Naive thymus-derived CD4-positive, alpha-beta T cell (primary cell): ENCODE data around the gene GZMM. TPM values are rescaled to one million over a fixed set of nuclear protein-coding genes. Genes with fewer than 3 reads are reported as not detected.

Source experiments
- ATAC-seq: fragments of 150-1000 bp; cut with Tn5 transposase; 2 replicates; pipeline ENCODE4 v1.10.0; 2021; ENCODE audit warnings: mild to moderate bottlenecking, moderate library complexity
- CTCF ChIA-PET: fragments of 350-600 bp; sonication (Branson Sonifier 250); formaldehyde crosslinking; loops from one replicate; lab custom pipeline; 2021; ENCODE audit warnings: antibody characterized with exemption; lab: Charles Lee
- POLR2A ChIA-PET: fragments of 350-600 bp; sonication (Branson Sonifier 250); formaldehyde crosslinking; loops from one replicate; lab custom pipeline; 2021; ENCODE audit warnings: antibody characterized with exemption, inconsistent platforms; lab: Charles Lee
- DNase-seq, 9 donors: peaks; one replicate each; pipeline versions ENCODE4 v3.0.0 to v3.0.0-alpha.2; 2020 to 2022; ENCODE audit warnings: mixed read lengths in 1 of 9
- H3K27ac ChIP-seq: one replicate; pipeline ENCODE4 v1.7.0; 2013; ENCODE audit warnings: mild to moderate bottlenecking, low read depth, low read length, moderate library complexity
- H3K27me3 ChIP-seq, 2 donors: one replicate each; pipeline ENCODE4 v1.7.0; 2013; ENCODE audit warnings: low read length in 2 of 2, mild to moderate bottlenecking in 2 of 2, moderate library complexity in 2 of 2; ENCODE audit not compliant: control insufficient read depth in 2 of 2, insufficient read depth in 2 of 2
- H3K36me3 ChIP-seq, 3 experiments: 1 replicate in 2 of 3; 2 replicates in 1 of 3; pipeline ENCODE4 v1.7.0; 2013; ENCODE audit warnings: low read length in 3 of 3, mild to moderate bottlenecking in 3 of 3, moderate library complexity in 1 of 3; ENCODE audit not compliant: insufficient read depth in 3 of 3, control insufficient read depth in 2 of 3
- H3K4me1 ChIP-seq, 2 donors: one replicate each; pipeline ENCODE4 v1.7.0; 2013; ENCODE audit warnings: low read length in 2 of 2, mild to moderate bottlenecking in 2 of 2, moderate library complexity in 1 of 2; ENCODE audit not compliant: control insufficient read depth in 2 of 2, insufficient read depth in 2 of 2
- H3K4me3 ChIP-seq: 2 replicates; pipeline ENCODE4 v1.7.0; 2013; ENCODE audit warnings: mild to moderate bottlenecking, low read length
- H3K9me3 ChIP-seq, 3 experiments: 1 replicate in 2 of 3; 2 replicates in 1 of 3; pipeline ENCODE4 v1.7.0; 2013; ENCODE audit warnings: low read length in 3 of 3; ENCODE audit not compliant: control insufficient read depth in 2 of 3
- H3K27ac Mint-ChIP-seq, 9 donors: one replicate each; pipeline ENCODE4 v1.8.0; 2020 to 2022; ENCODE audit warnings: mixed read lengths in 9 of 9, mild to moderate bottlenecking in 8 of 9, moderate library complexity in 5 of 9, inconsistent platforms in 2 of 9
- H3K27me3 Mint-ChIP-seq, 5 donors: one replicate each; pipeline ENCODE4 v1.8.0; 2021 to 2022; ENCODE audit warnings: mixed read lengths in 5 of 5, mild to moderate bottlenecking in 1 of 5
- H3K36me3 Mint-ChIP-seq, 5 donors: one replicate each; pipeline ENCODE4 v1.8.0; 2020 to 2022; ENCODE audit warnings: mixed read lengths in 5 of 5, mild to moderate bottlenecking in 3 of 5, inconsistent platforms in 1 of 5
- H3K4me1 Mint-ChIP-seq, 7 donors: one replicate each; pipeline ENCODE4 v1.8.0; 2020 to 2022; ENCODE audit warnings: mixed read lengths in 7 of 7, mild to moderate bottlenecking in 3 of 7, inconsistent platforms in 1 of 7
- H3K4me3 Mint-ChIP-seq, 10 donors: one replicate each; pipeline ENCODE4 v1.8.0; 2020 to 2022; ENCODE audit warnings: mild to moderate bottlenecking in 10 of 10, mixed read lengths in 10 of 10, moderate library complexity in 6 of 10, inconsistent platforms in 2 of 10
- H3K9me3 Mint-ChIP-seq, 11 donors: one replicate each; pipeline ENCODE4 v1.8.0; 2020 to 2022; ENCODE audit warnings: mixed read lengths in 11 of 11, mild to moderate bottlenecking in 4 of 11, inconsistent platforms in 1 of 11, moderate library complexity in 1 of 11
- intact Hi-C, 2 donors: fragments of 100-400 bp; cut with micrococcal nuclease; formaldehyde crosslinking; loops; one replicate each; pipeline ENCODE4 v1.15.1; 2023
- polyA plus RNA-seq, 2 donors: library from polyadenylated mRNA; unstranded; fragments of 300-500 nt; fragmentation: Illumina TruSeq; gene quantifications; one replicate each; pipeline ENCODE4 v1.2.3, GENCODE V29; 2021
- total RNA-seq, 6 experiments: library from RNA in 5 of 6; stranded (reverse) in 5 of 6; gene quantifications; 1 replicate in 5 of 6; 2 replicates in 1 of 6; pipeline ENCODE4 v1.2.3 and lab custom pipeline; 2021 to 2026

GZMM gene
- total and polyA plus RNA-seq, 7 experiments from 2014 or later = 30.0 to 181 (median 68.7) TPM

DNA sequence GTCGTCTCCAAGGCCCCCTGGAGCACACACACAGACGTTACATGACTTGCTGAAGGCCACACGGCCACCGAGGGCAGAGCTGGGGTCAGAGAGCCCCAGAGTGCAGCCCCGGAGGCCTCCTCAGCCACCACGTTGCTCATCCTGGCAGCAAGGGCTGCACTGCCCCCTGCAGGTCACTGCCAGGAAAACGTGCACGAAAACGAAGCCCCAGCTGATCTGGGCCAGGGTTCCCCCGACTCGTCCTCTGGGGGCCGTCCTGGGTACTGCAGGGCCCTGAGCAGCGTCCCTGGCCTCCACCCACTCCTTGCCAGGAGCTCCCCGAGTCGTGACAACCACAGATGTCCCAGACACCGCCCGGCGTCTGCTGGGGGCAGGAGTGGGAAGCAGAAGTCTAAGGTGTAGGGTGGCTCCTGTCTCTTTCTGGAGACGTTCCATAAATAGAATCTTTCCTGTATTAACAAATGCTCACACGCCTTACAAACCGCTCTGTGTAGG is 33.2 kb upstream of the GZMM start:
- CTCF ChIA-PET = interaction anchor here (0.6 to 3.9 kb wide), 8 partner anchors 11 to 229 kb away, joined by 3 to 28 read pairs (median 4); partner anchors contain the start of gene CDC34
- ATAC-seq = peak; percentile 70
- no peaks in the 10 kb centered on the region for H3K27me3 ChIP-seq
- H3K9me3 Mint-ChIP-seq = peaks cover 0 to 4% (median 0%) of the 10 kb centered on the region in 11 donors
- peak; percentile 89 to 95 (median 92) for DNase-seq
- peaks cover 0 to 6% (median 0%) of the 10 kb centered on the region in 3 experiments for H3K36me3 ChIP-seq
- peaks cover 0 to 22% (median 3%) of the 10 kb centered on the region in 5 donors for H3K36me3 Mint-ChIP-seq
- H3K4me1 ChIP-seq = peaks cover 38 to 48% of the 10 kb centered on the region in 2 donors
- no peaks in the 10 kb centered on the region for H3K27me3 Mint-ChIP-seq
- peak overlapping the region; percentile 93 to 100 (median 98) for H3K27ac Mint-ChIP-seq
- peak overlapping the region; percentile 84 to 95 (median 88) for H3K4me3 Mint-ChIP-seq
- no peaks in the 10 kb centered on the region for H3K9me3 ChIP-seq
- H3K27ac ChIP-seq = peak overlapping the region; percentile 98
- peaks cover 29 to 65% (median 43%) of the 10 kb centered on the region in 7 donors for H3K4me1 Mint-ChIP-seq
- intact Hi-C loops = loop anchor here (1.0 to 2.0 kb wide), 9 partner anchors 9 to 287 kb away; partner anchors contain the start of genes CDC34 (in 2 of the 2), BSG (in 1 of the 2) and PTBP1 (in 1 of the 2)
- POLR2A ChIA-PET = interaction anchor here (0.6 to 4.0 kb wide), 18 partner anchors 10 to 926 kb away, joined by 3 to 70 read pairs (median 4); partner anchors contain the start of genes BSG, CDC34 and RNF126
- peak overlapping the region; percentile 68 for H3K4me3 ChIP-seq

DNA sequence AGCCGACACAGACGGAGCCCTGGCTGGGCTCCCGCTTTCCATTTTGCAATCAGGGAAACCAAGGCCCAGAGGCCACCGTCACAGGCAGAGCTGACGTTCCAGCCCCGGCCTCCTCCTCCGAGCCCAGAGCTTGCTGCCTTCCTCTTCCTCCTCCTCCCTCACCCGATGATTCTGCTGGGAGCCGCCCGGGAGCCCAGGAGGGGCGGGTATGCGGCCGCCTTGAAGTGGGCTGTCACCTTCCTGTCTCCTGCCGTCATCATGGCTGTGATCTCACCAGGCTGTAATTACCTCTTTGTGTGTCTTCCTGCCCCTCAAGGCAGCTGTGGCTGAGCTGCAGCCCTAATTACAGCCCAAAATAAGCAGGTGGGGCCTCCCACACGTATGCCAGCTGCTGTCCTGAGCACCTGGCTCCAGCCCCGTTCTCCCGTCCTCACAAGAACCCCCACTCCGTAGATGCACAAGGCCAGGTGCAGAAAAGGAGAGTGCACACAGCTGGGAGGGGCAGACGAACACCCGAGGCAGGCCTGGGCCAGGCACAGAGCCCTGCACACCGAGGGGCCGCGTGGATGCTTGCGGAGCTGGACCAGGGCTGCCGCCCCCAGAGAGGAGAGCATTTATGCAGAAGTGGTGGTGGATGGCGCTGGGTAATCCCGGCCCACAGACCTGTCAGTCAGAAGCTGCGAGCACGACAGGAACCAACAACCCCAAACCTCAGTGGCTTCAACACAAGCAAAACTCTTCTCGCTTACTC is 32.6 kb upstream of the GZMM start:
- Histone ChIP-seq H3K9me3 (no peaks in the 10 kb centered on the region), H3K4me1 (peaks cover 36 to 45% of the 10 kb centered on the region in 2 donors)
- no peaks in the 10 kb centered on the region for H3K27me3 Mint-ChIP-seq

DNA sequence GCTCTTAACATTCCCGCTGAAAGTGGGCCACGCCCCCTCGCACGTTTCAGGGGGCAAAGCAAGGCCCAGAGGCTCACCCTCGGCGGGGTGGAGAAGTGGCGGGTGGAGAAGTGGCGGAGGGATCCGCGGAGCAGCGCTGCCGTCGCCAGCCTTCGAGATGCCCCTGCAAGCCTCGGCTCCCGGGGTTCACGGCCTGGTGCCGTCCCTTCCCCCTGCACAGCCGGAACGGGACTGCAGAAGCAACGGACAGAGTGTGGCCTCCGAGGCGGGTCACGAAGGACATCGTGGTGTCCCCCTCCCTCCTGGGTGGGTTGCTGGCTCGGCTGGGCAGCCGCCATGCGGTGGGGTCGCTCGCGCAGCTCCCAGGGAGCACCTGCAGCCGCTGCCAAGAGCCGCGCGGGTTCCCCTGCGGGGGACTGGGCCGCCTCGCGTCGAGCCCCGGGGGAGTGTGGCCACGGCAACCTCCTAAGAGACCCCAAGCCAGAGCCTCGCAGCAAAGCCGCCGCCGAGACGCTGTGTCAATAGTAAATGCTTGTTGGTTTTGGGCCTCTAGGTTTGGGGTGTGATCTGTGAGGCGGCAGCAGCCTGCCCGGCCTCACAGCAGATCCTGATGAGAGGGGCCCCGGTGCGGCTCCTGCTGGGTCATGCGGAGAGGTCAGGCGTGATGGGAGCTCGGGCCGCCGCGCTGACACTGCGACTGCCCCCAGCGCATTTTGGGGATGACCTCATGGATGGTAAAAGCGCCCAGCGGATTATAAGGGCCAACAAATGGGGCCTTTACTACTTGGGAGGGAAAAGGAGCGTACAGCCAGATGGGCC is 31.1 kb upstream of the GZMM start:
- Mint-ChIP-seq H3K9me3 (peaks cover 0 to 2% (median 0%) of the 10 kb centered on the region in 11 donors), H3K4me1 (peaks cover 36 to 67% (median 47%) of the 10 kb centered on the region in 7 donors), H3K27ac (peak overlapping the region; percentile 93 to 100 (median 98)), H3K36me3 (peaks cover 0 to 27% (median 3%) of the 10 kb centered on the region in 5 donors), H3K27me3 (no peaks in the 10 kb centered on the region), H3K4me3 (peak overlapping the region in 2 of 10 donors; percentile 84 to 87)
- peaks cover 34 to 43% of the 10 kb centered on the region in 2 donors for H3K4me1 ChIP-seq
- ChIA-PET POLR2A (interaction anchor here (0.7 to 4.0 kb wide), 2 partner anchors 18 to 122 kb away, joined by 3 to 70 read pairs; partner anchors contain the start of gene CDC34), CTCF (no interaction called here)
- intact Hi-C loops = no loop called here
- H3K27me3 ChIP-seq = no peaks in the 10 kb centered on the region
- ATAC-seq = no peak
- H3K36me3 ChIP-seq = peaks cover 0 to under 1% (median 0%) of the 10 kb centered on the region in 3 experiments
- peak overlapping the region; percentile 98 for H3K27ac ChIP-seq
- no peaks in the 10 kb centered on the region for H3K9me3 ChIP-seq
- no peak for DNase-seq
- H3K4me3 ChIP-seq = no peak overlapping the region

More for the DNA sequence above, 32.6 kb upstream of the GZMM start:
- ATAC-seq (peak; percentile 73), DNase-seq (peak; percentile 73 to 97 (median 96))
- intact Hi-C loops = loop anchor here (1.0 to 2.0 kb wide), 9 partner anchors 8 to 286 kb away; partner anchors contain the start of genes CDC34 (in 2 of the 2), BSG (in 1 of the 2) and PTBP1 (in 1 of the 2)
- peaks cover 34 to 66% (median 45%) of the 10 kb centered on the region in 7 donors for H3K4me1 Mint-ChIP-seq
- peaks cover 0 to 4% (median 0%) of the 10 kb centered on the region in 11 donors for H3K9me3 Mint-ChIP-seq
- Histone ChIP-seq H3K4me3 (peak overlapping the region; percentile 68), H3K27me3 (no peaks in the 10 kb centered on the region), H3K27ac (peak overlapping the region; percentile 98), H3K36me3 (peaks cover 0 to 6% (median 0%) of the 10 kb centered on the region in 3 experiments)
- CTCF ChIA-PET = interaction anchor here (0.5 to 3.9 kb wide), 9 partner anchors 10 to 228 kb away, joined by 3 to 28 read pairs (median 3); partner anchors contain the start of gene CDC34
- peak overlapping the region; percentile 84 to 95 (median 88) for H3K4me3 Mint-ChIP-seq
- peaks cover 0 to 22% (median 3%) of the 10 kb centered on the region in 5 donors for H3K36me3 Mint-ChIP-seq
- POLR2A ChIA-PET = interaction anchor here (0.7 to 4.0 kb wide), 16 partner anchors 9 to 925 kb away, joined by 3 to 70 read pairs (median 5); partner anchors contain the start of genes BSG, CDC34 and RNF126
- H3K27ac Mint-ChIP-seq = peak overlapping the region; percentile 93 to 100 (median 98)

DNA sequence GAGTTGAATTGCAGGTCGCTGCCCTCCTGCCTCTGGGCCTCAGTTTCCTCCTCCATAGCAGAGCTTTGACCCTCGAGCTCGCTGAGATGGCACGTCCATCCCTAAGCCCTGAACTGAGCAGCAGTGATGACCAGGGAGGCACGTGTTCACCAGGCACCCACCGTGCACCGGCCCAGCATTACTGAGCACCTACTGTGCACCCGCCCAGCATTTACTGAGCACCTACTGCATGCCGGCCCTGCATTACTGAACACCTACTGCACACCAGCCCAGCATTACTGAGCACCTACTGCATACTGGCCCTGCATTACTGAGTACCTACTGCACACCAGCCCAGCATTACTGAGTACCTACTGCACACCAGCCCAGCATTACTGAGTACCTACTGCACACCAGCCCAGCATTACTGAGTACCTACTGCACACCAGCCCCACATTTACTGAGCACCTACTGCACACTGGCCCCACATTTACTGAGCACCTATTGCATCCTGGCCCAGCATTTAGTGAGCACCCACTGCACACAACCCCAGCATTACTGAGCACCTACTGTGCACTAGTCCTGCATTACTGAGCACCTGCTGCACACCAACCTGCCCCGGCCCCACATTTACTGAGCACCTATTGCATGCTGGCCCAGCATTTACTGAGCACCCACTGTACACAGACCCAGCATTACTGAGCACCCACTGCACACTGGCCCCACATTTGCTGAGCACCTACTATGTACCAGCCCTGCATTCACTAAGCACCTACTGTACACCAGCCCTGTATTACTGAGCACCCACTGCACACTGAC is 30.3 kb upstream of the GZMM start:
- no peaks in the 10 kb centered on the region for H3K9me3 ChIP-seq
- ChIA-PET POLR2A (interaction anchor here (0.7 kb wide), 1 partner anchor 121 kb away, joined by 3 read pairs; no protein-coding TSS in a partner anchor), CTCF (no interaction called here)
- intact Hi-C loops = no loop called here
- peak overlapping the region in 1 of 10 donors; percentile 36 for H3K4me3 Mint-ChIP-seq
- no peaks in the 10 kb centered on the region for H3K27me3 Mint-ChIP-seq
- DNase-seq (no peak), ATAC-seq (no peak)
- H3K36me3 ChIP-seq = no peaks in the 10 kb centered on the region
- H3K27ac Mint-ChIP-seq = peak overlapping the region; percentile 31 to 98 (median 83)
- peaks cover 26 to 35% of the 10 kb centered on the region in 2 donors for H3K4me1 ChIP-seq
- H3K9me3 Mint-ChIP-seq = peaks cover 0 to 2% (median 0%) of the 10 kb centered on the region in 11 donors
- H3K4me3 ChIP-seq = no peak overlapping the region
- H3K36me3 Mint-ChIP-seq = peaks cover 0 to 23% (median 3%) of the 10 kb centered on the region in 5 donors
- peak overlapping the region; percentile 98 for H3K27ac ChIP-seq
- H3K27me3 ChIP-seq = no peaks in the 10 kb centered on the region
- H3K4me1 Mint-ChIP-seq = peaks cover 31 to 59% (median 42%) of the 10 kb centered on the region in 7 donors

DNA sequence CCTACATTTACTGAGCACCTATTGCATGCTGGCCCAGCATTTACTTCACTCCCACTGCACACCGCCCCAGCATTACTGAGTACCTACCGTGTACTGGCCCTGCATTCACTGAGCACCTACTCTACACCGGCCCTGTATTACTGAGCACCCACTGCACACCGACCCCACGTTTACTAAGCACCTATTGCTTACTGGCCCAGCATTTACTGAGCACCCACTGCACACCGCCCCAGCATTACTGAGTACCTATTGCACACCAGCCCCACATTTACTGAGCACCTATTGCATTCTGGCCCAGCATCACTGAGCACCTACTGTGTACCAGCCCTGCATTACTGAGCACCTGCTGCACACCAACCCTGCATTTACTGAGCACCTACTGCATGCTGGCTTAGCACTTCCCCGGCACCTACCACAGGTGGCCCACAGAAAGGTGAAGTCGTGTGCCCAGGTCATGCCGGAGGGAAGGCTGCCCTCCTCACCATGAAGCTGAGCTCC is 29.6 kb upstream of the GZMM start:
- ATAC-seq (no peak), DNase-seq (no peak)
- Mint-ChIP-seq H3K27ac (peak overlapping the region; percentile 31 to 98 (median 83)), H3K4me3 (peak overlapping the region in 2 of 10 donors; percentile 36 to 41), H3K27me3 (no peaks in the 10 kb centered on the region), H3K4me1 (peaks cover 25 to 52% (median 36%) of the 10 kb centered on the region in 7 donors), H3K9me3 (peaks cover 0 to 2% (median 0%) of the 10 kb centered on the region in 11 donors), H3K36me3 (peaks cover 0 to 18% (median 0%) of the 10 kb centered on the region in 5 donors)
- intact Hi-C loops = no loop called here
- Histone ChIP-seq H3K4me3 (no peak overlapping the region), H3K4me1 (peaks cover 21 to 29% of the 10 kb centered on the region in 2 donors), H3K9me3 (no peaks in the 10 kb centered on the region), H3K27me3 (no peaks in the 10 kb centered on the region), H3K36me3 (no peaks in the 10 kb centered on the region), H3K27ac (peak overlapping the region; percentile 98)
- ChIA-PET CTCF (no interaction called here), POLR2A (interaction anchor here (0.6 kb wide), 1 partner anchor 17 kb away, joined by 4 read pairs; no protein-coding TSS in a partner anchor)
